Vagina (tissue), 2 donors: Measurements from ENCODE around the gene CHCHD6.

ENCODE experiments used
- CTCF ChIP-seq, 3 experiments: fragments of 450-650 bp in 2 of 3; fragments of 200-600 bp in 1 of 3; sonication (generic) in 1 of 3; IDR thresholded peaks; one replicate each; pipeline ENCODE4 v1.5.1; 2017 to 2019; ENCODE audit warnings: antibody characterized with exemption in 3 of 3, mild to moderate bottlenecking in 2 of 3, moderate library complexity in 2 of 3
- POLR2A ChIP-seq, 2 donors: fragments of 450-650 bp; IDR thresholded peaks; one replicate each; pipeline ENCODE4 v1.6.1; 2017; ENCODE audit warnings: antibody characterized with exemption in 2 of 2, mild to moderate bottlenecking in 2 of 2, moderate library complexity in 2 of 2
- POLR2AphosphoS5 ChIP-seq, 2 donors: sonication (generic); formaldehyde crosslinking; IDR thresholded peaks; one replicate each; pipeline ENCODE4 v1.9.0; 2017; ENCODE audit warnings: antibody characterized with exemption in 2 of 2, mild to moderate bottlenecking in 2 of 2, low read depth in 1 of 2; ENCODE audit not compliant: insufficient read depth in 1 of 2

- TF ChIP-seq CTCF (IDR thresholded peaks at IDR 0.05): no peak
- no peak for TF ChIP-seq POLR2AphosphoS5 (IDR thresholded peaks at IDR 0.05; ENCODE audit: insufficient read depth in 1 of 2, low read depth in 1 of 2)
- no peak for TF ChIP-seq POLR2A (IDR thresholded peaks at IDR 0.05)
Measured at GRCh38 chr3:126948980-126949535, 245.0 kb downstream of the CHCHD6 start.
